Measurements from ENCODE around the gene TXN2.
A peak's percentile ranks its signal among the peaks of the same experiment; 100 is the strongest.
"Not testable (repeated sequence)": the region's sequence is repeated elsewhere in the genome, so short reads cannot be mapped to it uniquely, and the experiment has no call there.

The TXN2 gene

GRCh38 chr22:36454916-36455570, 26.4 kb downstream of the TXN2 start:
- DNase-seq, result peak; percentile 99

- DNase-seq, result no peak
Observed at GRCh38 chr22:36453855-36454378, 27.5 kb downstream of the TXN2 start.

- DNase-seq, result not testable (repeated sequence)
Observed at GRCh38 chr22:36452978-36453607, 28.3 kb downstream of the TXN2 start.

GRCh38 chr22:36452250-36452977, 29.0 kb downstream of the TXN2 start:
- DNase-seq, result peak; percentile 38

- DNase-seq, result not testable (repeated sequence)
Observed at GRCh38 chr22:36450923-36451322, 30.5 kb downstream of the TXN2 start.

GRCh38 chr22:36449596-36450175, 31.8 kb downstream of the TXN2 start:
- DNase-seq, result no peak

- no peak for DNase-seq
Observed at GRCh38 chr22:36447632-36448031, 33.8 kb downstream of the TXN2 start.

GRCh38 chr22:36445158-36445668, 36.2 kb downstream of the TXN2 start:
- no peak for DNase-seq

GRCh38 chr22:36443198-36443770, 38.2 kb downstream of the TXN2 start:
- DNase-seq, result no peak

- no peak for DNase-seq
Observed at GRCh38 chr22:36442506-36443197, 38.8 kb downstream of the TXN2 start.

GRCh38 chr22:36440429-36441002, 40.9 kb downstream of the TXN2 start:
- DNase-seq, result no peak

GRCh38 chr22:36439481-36440271, 41.8 kb downstream of the TXN2 start:
- peak; percentile 55 for DNase-seq

GRCh38 chr22:36435516-36436415, 45.7 kb downstream of the TXN2 start:
- DNase-seq, result peak; percentile 71

GRCh38 chr22:36433318-36434231, 47.9 kb downstream of the TXN2 start:
- DNase-seq, result no peak

- no peak for DNase-seq
Observed at GRCh38 chr22:36432592-36433317, 48.7 kb downstream of the TXN2 start.

GRCh38 chr22:36431977-36432376, 49.5 kb downstream of the TXN2 start:
- no peak for DNase-seq

- no peak for DNase-seq
Observed at GRCh38 chr22:36430863-36431262, 50.6 kb downstream of the TXN2 start.

- DNase-seq, result not testable (repeated sequence)
Observed at GRCh38 chr22:36427952-36428351, 53.5 kb downstream of the TXN2 start.
